GM12865 (cell line): ENCODE results near the gene TBATA.

Experiments used
- DNase-seq: peaks from one replicate; pipeline ENCODE4 v3.0.0; 2010; ENCODE audit warnings: low read depth
- H3K4me3 ChIP-seq: 2 replicates; pipeline ENCODE4 v1.5.1; 2011; ENCODE audit warnings: mild to moderate bottlenecking, low read depth, low read length, control low read depth
- TF ChIP-seq, protein P1 (sequence below): IDR thresholded peaks from 2 replicates; pipeline ENCODE4 v1.5.1; 2011; ENCODE audit warnings: low read length, control low read depth, low read depth, inconsistent platforms; ENCODE audit not compliant: insufficient read depth; ENCODE audit errors: missing control alignments

Gene TBATA

GRCh38 chr10:70753841-70754621, 31.1 kb downstream of the TBATA start:
- TF ChIP-seq, protein P1, sequence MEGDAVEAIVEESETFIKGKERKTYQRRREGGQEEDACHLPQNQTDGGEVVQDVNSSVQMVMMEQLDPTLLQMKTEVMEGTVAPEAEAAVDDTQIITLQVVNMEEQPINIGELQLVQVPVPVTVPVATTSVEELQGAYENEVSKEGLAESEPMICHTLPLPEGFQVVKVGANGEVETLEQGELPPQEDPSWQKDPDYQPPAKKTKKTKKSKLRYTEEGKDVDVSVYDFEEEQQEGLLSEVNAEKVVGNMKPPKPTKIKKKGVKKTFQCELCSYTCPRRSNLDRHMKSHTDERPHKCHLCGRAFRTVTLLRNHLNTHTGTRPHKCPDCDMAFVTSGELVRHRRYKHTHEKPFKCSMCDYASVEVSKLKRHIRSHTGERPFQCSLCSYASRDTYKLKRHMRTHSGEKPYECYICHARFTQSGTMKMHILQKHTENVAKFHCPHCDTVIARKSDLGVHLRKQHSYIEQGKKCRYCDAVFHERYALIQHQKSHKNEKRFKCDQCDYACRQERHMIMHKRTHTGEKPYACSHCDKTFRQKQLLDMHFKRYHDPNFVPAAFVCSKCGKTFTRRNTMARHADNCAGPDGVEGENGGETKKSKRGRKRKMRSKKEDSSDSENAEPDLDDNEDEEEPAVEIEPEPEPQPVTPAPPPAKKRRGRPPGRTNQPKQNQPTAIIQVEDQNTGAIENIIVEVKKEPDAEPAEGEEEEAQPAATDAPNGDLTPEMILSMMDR = no peak
- no peak for DNase-seq
- no peak overlapping the region for H3K4me3 ChIP-seq

- no peak overlapping the region for H3K4me3 ChIP-seq
- TF ChIP-seq, protein P1 = no peak
- no peak for DNase-seq
These were observed 32.0 kb downstream of the TBATA start for GRCh38 chr10:70753026-70753663.

GRCh38 chr10:70752571-70752970, 32.6 kb downstream of the TBATA start:
- TF ChIP-seq, protein P1 = no peak
- H3K4me3 ChIP-seq = no peak overlapping the region
- no peak for DNase-seq

- no peak for DNase-seq
- TF ChIP-seq, protein P1 = no peak
- no peak overlapping the region for H3K4me3 ChIP-seq
These were observed 33.2 kb downstream of the TBATA start for GRCh38 chr10:70751991-70752390.

GRCh38 chr10:70751356-70751755, 33.8 kb downstream of the TBATA start:
- no peak overlapping the region for H3K4me3 ChIP-seq
- DNase-seq = no peak
- TF ChIP-seq, protein P1 = no peak

DNA sequence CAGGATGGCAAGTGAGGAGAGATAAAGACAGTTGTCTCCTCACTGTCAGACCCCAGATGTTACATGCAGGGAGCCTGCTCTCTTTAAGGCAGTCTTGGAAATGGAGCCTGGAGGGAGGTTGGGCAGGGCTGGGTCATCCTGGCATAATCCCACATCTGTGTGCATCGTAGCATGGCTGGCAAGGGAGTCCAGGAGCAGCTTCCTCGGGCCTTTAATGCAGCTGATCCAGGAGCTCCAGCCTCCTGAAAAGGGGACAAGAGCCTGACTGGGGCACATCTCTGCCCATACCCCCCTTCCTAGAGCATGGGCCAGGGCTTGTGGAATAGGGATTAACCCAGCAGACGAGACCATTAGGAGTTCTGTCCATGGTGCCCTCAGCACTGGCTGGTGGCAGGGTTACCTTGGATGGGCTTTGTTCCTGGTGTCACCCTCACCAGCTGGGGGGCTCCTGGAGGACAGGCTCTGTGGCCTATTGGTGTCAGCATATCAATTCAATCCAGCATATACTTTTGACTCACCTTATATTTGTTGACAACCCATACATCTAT, 34.9 kb downstream of the TBATA start:
- no peak for DNase-seq
- TF ChIP-seq, protein P1 = no peak
- H3K4me3 ChIP-seq = no peak overlapping the region
